Panc1 (cell line): ENCODE data around the gene PAK1. TPM values are rescaled to one million over a fixed set of nuclear protein-coding genes. Genes with fewer than 3 reads are reported as not detected.

Source experiments
- ATAC-seq: fragments of 200-7000 bp; cut with Tn5 transposase; 2 replicates; pipeline ENCODE4 v1.9.1; 2020; ENCODE audit warnings: mild to moderate bottlenecking, moderate library complexity
- BruUV-seq: library from RNA; stranded (reverse); fragments of 400-500 nt; replicated peaks from 2 replicates; lab custom pipeline; 2021; lab: Mats Ljungman, UMichigan
- CTCF ChIA-PET: fragments of 300-600 bp; sonication (Branson Sonifier 250); formaldehyde crosslinking; loops from one replicate; lab custom pipeline; 2022; ENCODE audit warnings: antibody characterized with exemption; lab: Charles Lee
- POLR2A ChIA-PET: fragments of 300-600 bp; sonication (Branson Sonifier 250); formaldehyde crosslinking; loops from one replicate; lab custom pipeline; 2022; ENCODE audit warnings: antibody characterized with exemption; lab: Charles Lee
- DNase-seq: peaks from one replicate; pipeline ENCODE4 v3.0.0-alpha.2; 2010; ENCODE audit warnings: low read depth, low spot score
- H3K27ac ChIP-seq: 2 replicates; pipeline ENCODE4 v1.5.1; 2011; ENCODE audit warnings: mild to moderate bottlenecking, low read length, inconsistent platforms
- H3K27me3 ChIP-seq: fragments of 200-500 bp; sonication (Bioruptor generic); 2 replicates; pipeline ENCODE4 v1.6.0; 2014; ENCODE audit warnings: low read length, inconsistent platforms; ENCODE audit not compliant: control insufficient read depth, insufficient read depth
- H3K36me3 ChIP-seq: fragments of 200-500 bp; sonication (Bioruptor generic); 2 replicates; pipeline ENCODE4 v1.5.1; 2014; ENCODE audit warnings: inconsistent platforms, mild to moderate bottlenecking, low read length, moderate library complexity; ENCODE audit not compliant: control insufficient read depth, insufficient read depth
- H3K4me1 ChIP-seq: 2 replicates; pipeline ENCODE4 v1.5.1; 2011; ENCODE audit warnings: inconsistent platforms, mild to moderate bottlenecking, low read length, moderate library complexity; ENCODE audit not compliant: control insufficient read depth, insufficient read depth
- H3K4me3 ChIP-seq, 2 experiments: 2 replicates each; pipeline ENCODE4 v1.5.1; 2011 to 2012; ENCODE audit warnings: low read depth in 2 of 2, low read length in 2 of 2, mild to moderate bottlenecking in 2 of 2, inconsistent platforms in 1 of 2, moderate library complexity in 1 of 2
- H3K9me3 ChIP-seq: fragments of 200-500 bp; sonication (Bioruptor generic); 2 replicates; pipeline ENCODE4 v1.5.1; 2014; ENCODE audit warnings: low read depth, mild to moderate bottlenecking, inconsistent platforms, low read length, moderate library complexity; ENCODE audit not compliant: control insufficient read depth, insufficient read depth
- POLR2AphosphoS5 ChIP-seq: IDR thresholded peaks from 2 replicates; pipeline ENCODE4 v1.6.1; 2012; ENCODE audit warnings: mild to moderate bottlenecking, low read depth, low read length, moderate library complexity
- SIN3A ChIP-seq: IDR thresholded peaks from 2 replicates; pipeline ENCODE4 v1.6.1; 2012; ENCODE audit warnings: low read depth, mild to moderate bottlenecking, low read length, moderate library complexity, borderline replicate concordance; ENCODE audit not compliant: insufficient read depth
- TCF7L2 ChIP-seq: IDR thresholded peaks from 2 replicates; pipeline ENCODE4 v1.6.1; 2011; ENCODE audit warnings: mild to moderate bottlenecking, low read depth, low read length, inconsistent platforms
- in situ Hi-C: cut with HindIII; loops from 2 replicates; pipeline ENCODE4 v1.10.0; 2016; ENCODE audit warnings: low sequenced_read_pairs, low pct_unique_long_range_greater_than_20kb
- intact Hi-C: fragments of 100-400 bp; cut with micrococcal nuclease; formaldehyde crosslinking; loops from one replicate; pipeline ENCODE4 v1.10.0; 2022; ENCODE audit not compliant: unreplicated experiment
- total RNA-seq: library from RNA; stranded (reverse); gene quantifications from one replicate; pipeline ENCODE4 v1.2.1, GENCODE V29; 2021; ENCODE audit not compliant: unreplicated experiment
- TF ChIP-seq, protein P1 (sequence below), 2 experiments: IDR thresholded peaks; 2 replicates each; pipeline ENCODE4 v1.6.1; 2011 to 2012; ENCODE audit warnings: low read depth in 2 of 2, control low read depth in 1 of 2, low read length in 1 of 2, mild to moderate bottlenecking in 1 of 2, moderate library complexity in 1 of 2; ENCODE audit not compliant: insufficient read depth in 1 of 2
- TF ChIP-seq, protein P2 (sequence below): fragments of 450-650 bp; IDR thresholded peaks from 2 replicates; pipeline ENCODE4 v1.5.1; 2017; ENCODE audit warnings: mild to moderate bottlenecking

Gene PAK1
- total RNA-seq, 1 experiment from 2014 or later = 38.2 TPM

- ATAC-seq (no peak), DNase-seq (no peak)
- Histone ChIP-seq H3K4me3 (no peak overlapping the region), H3K4me1 (no peaks in the 10 kb centered on the region), H3K27me3 (no peaks in the 10 kb centered on the region), H3K27ac (no peak overlapping the region), H3K36me3 (no peaks in the 10 kb centered on the region), H3K9me3 (no peaks in the 10 kb centered on the region)
- no TSS peak for BruUV-seq
- ChIA-PET POLR2A (interaction anchor here (0.6 to 0.7 kb wide), 3 partner anchors 20 to 212 kb away, joined by 3 to 13 read pairs (median 4); no protein-coding TSS in a partner anchor), CTCF (no interaction called here)
- in situ Hi-C loops = no loop called here
- intact Hi-C loops = no loop called here
- TF ChIP-seq, protein P1, sequence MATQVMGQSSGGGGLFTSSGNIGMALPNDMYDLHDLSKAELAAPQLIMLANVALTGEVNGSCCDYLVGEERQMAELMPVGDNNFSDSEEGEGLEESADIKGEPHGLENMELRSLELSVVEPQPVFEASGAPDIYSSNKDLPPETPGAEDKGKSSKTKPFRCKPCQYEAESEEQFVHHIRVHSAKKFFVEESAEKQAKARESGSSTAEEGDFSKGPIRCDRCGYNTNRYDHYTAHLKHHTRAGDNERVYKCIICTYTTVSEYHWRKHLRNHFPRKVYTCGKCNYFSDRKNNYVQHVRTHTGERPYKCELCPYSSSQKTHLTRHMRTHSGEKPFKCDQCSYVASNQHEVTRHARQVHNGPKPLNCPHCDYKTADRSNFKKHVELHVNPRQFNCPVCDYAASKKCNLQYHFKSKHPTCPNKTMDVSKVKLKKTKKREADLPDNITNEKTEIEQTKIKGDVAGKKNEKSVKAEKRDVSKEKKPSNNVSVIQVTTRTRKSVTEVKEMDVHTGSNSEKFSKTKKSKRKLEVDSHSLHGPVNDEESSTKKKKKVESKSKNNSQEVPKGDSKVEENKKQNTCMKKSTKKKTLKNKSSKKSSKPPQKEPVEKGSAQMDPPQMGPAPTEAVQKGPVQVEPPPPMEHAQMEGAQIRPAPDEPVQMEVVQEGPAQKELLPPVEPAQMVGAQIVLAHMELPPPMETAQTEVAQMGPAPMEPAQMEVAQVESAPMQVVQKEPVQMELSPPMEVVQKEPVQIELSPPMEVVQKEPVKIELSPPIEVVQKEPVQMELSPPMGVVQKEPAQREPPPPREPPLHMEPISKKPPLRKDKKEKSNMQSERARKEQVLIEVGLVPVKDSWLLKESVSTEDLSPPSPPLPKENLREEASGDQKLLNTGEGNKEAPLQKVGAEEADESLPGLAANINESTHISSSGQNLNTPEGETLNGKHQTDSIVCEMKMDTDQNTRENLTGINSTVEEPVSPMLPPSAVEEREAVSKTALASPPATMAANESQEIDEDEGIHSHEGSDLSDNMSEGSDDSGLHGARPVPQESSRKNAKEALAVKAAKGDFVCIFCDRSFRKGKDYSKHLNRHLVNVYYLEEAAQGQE (IDR thresholded peaks at IDR 0.05; ENCODE audit: insufficient read depth in 1 of 2, low read depth in 2 of 2, low read length in 1 of 2) = no peak
- TF ChIP-seq TCF7L2 (no peak), SIN3A (no peak), POLR2AphosphoS5 (no peak)
- TF ChIP-seq, protein P2, sequence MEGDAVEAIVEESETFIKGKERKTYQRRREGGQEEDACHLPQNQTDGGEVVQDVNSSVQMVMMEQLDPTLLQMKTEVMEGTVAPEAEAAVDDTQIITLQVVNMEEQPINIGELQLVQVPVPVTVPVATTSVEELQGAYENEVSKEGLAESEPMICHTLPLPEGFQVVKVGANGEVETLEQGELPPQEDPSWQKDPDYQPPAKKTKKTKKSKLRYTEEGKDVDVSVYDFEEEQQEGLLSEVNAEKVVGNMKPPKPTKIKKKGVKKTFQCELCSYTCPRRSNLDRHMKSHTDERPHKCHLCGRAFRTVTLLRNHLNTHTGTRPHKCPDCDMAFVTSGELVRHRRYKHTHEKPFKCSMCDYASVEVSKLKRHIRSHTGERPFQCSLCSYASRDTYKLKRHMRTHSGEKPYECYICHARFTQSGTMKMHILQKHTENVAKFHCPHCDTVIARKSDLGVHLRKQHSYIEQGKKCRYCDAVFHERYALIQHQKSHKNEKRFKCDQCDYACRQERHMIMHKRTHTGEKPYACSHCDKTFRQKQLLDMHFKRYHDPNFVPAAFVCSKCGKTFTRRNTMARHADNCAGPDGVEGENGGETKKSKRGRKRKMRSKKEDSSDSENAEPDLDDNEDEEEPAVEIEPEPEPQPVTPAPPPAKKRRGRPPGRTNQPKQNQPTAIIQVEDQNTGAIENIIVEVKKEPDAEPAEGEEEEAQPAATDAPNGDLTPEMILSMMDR = no peak
Observed at GRCh38 chr11:77446911-77447629, 26.8 kb downstream of the PAK1 start.

- intact Hi-C loops = no loop called here
- no peaks in the 10 kb centered on the region for H3K36me3 ChIP-seq
- no peak overlapping the region for H3K27ac ChIP-seq
- in situ Hi-C loops = loop anchor here (5.0 kb wide), 1 partner anchor 78 kb away; no protein-coding TSS in a partner anchor
- no peak overlapping the region for H3K4me3 ChIP-seq
- H3K4me1 ChIP-seq = no peaks in the 10 kb centered on the region
- ChIA-PET POLR2A (no interaction called here), CTCF (interaction anchor here (0.7 kb wide), 1 partner anchor 66 kb away, joined by 4 read pairs; no protein-coding TSS in a partner anchor)
- BruUV-seq = no TSS peak
- no peak for ATAC-seq
- peaks cover 6% of the 10 kb centered on the region; the same call in 1 of the 2 replicates for H3K27me3 ChIP-seq
- no peak for DNase-seq
- H3K9me3 ChIP-seq = no peaks in the 10 kb centered on the region
- TF ChIP-seq POLR2AphosphoS5 (no peak), SIN3A (no peak), TCF7L2 (no peak)
- TF ChIP-seq, protein P1 (IDR thresholded peaks at IDR 0.05; ENCODE audit: insufficient read depth in 1 of 2, low read depth in 2 of 2, low read length in 1 of 2) = no peak
- TF ChIP-seq, protein P2 = no peak
Observed at GRCh38 chr11:77444261-77444660, 29.6 kb downstream of the PAK1 start.
